Effector memory CD4-positive, alpha-beta T cell (primary cell): ENCODE results near the gene TMEM132C.

Source experiments
- DNase-seq, 3 donors: peaks; one replicate each; pipeline ENCODE4 v3.0.0-alpha.2; 2020
- H3K27ac ChIP-seq: 2 replicates; pipeline ENCODE4 v1.7.0; 2013; ENCODE audit warnings: mild to moderate bottlenecking, low read length, moderate library complexity; ENCODE audit not compliant: insufficient read depth, poor library complexity, severe bottlenecking
- H3K27me3 ChIP-seq: replicated peaks from 2 replicates; pipeline ENCODE4 v1.7.0; 2013; ENCODE audit warnings: mild to moderate bottlenecking, low read length; ENCODE audit not compliant: insufficient read depth, control insufficient read depth, poor library complexity, severe bottlenecking
- H3K36me3 ChIP-seq: 2 replicates; pipeline ENCODE4 v1.7.0; 2013; ENCODE audit warnings: mild to moderate bottlenecking, low read length, moderate library complexity; ENCODE audit not compliant: control insufficient read depth, insufficient read depth
- H3K4me1 ChIP-seq: 2 replicates; pipeline ENCODE4 v1.7.0; 2013; ENCODE audit warnings: low read length, mild to moderate bottlenecking; ENCODE audit not compliant: control insufficient read depth, insufficient read depth, poor library complexity, severe bottlenecking
- H3K4me3 ChIP-seq: 2 replicates; pipeline ENCODE4 v1.7.0; 2013; ENCODE audit warnings: low read length, low read depth, mild to moderate bottlenecking; ENCODE audit not compliant: insufficient read depth, poor library complexity, severe bottlenecking
- H3K9me3 ChIP-seq: 2 replicates; pipeline ENCODE4 v1.7.0; 2013; ENCODE audit warnings: mild to moderate bottlenecking, low read length, moderate library complexity; ENCODE audit not compliant: control insufficient read depth

TMEM132C gene

GRCh38 chr12:128509170-128509569 lies 242.2 kb downstream of the TMEM132C start:
- DNase-seq: no peak
- Histone ChIP-seq H3K27ac (no peak overlapping the region), H3K4me3 (no peak overlapping the region), H3K27me3 (no peaks in the 10 kb centered on the region), H3K4me1 (no peaks in the 10 kb centered on the region), H3K9me3 (no peaks in the 10 kb centered on the region), H3K36me3 (no peaks in the 10 kb centered on the region)

- Histone ChIP-seq H3K27ac (no peak overlapping the region), H3K4me3 (no peak overlapping the region), H3K4me1 (no peaks in the 10 kb centered on the region), H3K9me3 (no peaks in the 10 kb centered on the region), H3K36me3 (no peaks in the 10 kb centered on the region), H3K27me3 (no peaks in the 10 kb centered on the region)
- no peak for DNase-seq
Observed at GRCh38 chr12:128510511-128510910, 243.5 kb downstream of the TMEM132C start.

GRCh38 chr12:128513331-128513730 lies 246.4 kb downstream of the TMEM132C start:
- H3K36me3 ChIP-seq: no peaks in the 10 kb centered on the region

GRCh38 chr12:128513831-128514230 lies 246.9 kb downstream of the TMEM132C start:
- Histone ChIP-seq H3K4me1 (no peaks in the 10 kb centered on the region), H3K4me3 (no peak overlapping the region), H3K36me3 (no peaks in the 10 kb centered on the region), H3K9me3 (no peaks in the 10 kb centered on the region), H3K27ac (no peak overlapping the region), H3K27me3 (no peaks in the 10 kb centered on the region)
- no peak for DNase-seq

More at GRCh38 chr12:128513331-128513730, 246.4 kb downstream of the TMEM132C start:
- Histone ChIP-seq H3K4me1 (no peaks in the 10 kb centered on the region), H3K9me3 (no peaks in the 10 kb centered on the region), H3K27ac (no peak overlapping the region), H3K4me3 (no peak overlapping the region), H3K27me3 (no peaks in the 10 kb centered on the region)
- no peak for DNase-seq

GRCh38 chr12:128518644-128519043 lies 251.7 kb downstream of the TMEM132C start:
- Histone ChIP-seq H3K36me3 (no peaks in the 10 kb centered on the region), H3K4me1 (no peaks in the 10 kb centered on the region), H3K27me3 (no peaks in the 10 kb centered on the region), H3K27ac (no peak overlapping the region), H3K9me3 (no peaks in the 10 kb centered on the region), H3K4me3 (no peak overlapping the region)
- no peak for DNase-seq

- no peak overlapping the region for H3K4me3 ChIP-seq
- H3K36me3 ChIP-seq: no peaks in the 10 kb centered on the region
- H3K4me1 ChIP-seq: no peaks in the 10 kb centered on the region
- no peaks in the 10 kb centered on the region for H3K9me3 ChIP-seq
- DNase-seq: no peak
- H3K27ac ChIP-seq: no peak overlapping the region
- no peaks in the 10 kb centered on the region for H3K27me3 ChIP-seq
Observed at GRCh38 chr12:128519426-128519825, 252.5 kb downstream of the TMEM132C start.

- no peak overlapping the region for H3K4me3 ChIP-seq
- no peaks in the 10 kb centered on the region for H3K36me3 ChIP-seq
- H3K9me3 ChIP-seq: no peaks in the 10 kb centered on the region
- H3K4me1 ChIP-seq: no peaks in the 10 kb centered on the region
- no peaks in the 10 kb centered on the region for H3K27me3 ChIP-seq
- no peak overlapping the region for H3K27ac ChIP-seq
- DNase-seq: no peak
Observed at GRCh38 chr12:128521981-128522380, 255.0 kb downstream of the TMEM132C start.

GRCh38 chr12:128524439-128524838 lies 257.5 kb downstream of the TMEM132C start:
- DNase-seq: no peak
- no peak overlapping the region for H3K27ac ChIP-seq
- H3K4me1 ChIP-seq: no peaks in the 10 kb centered on the region
- H3K9me3 ChIP-seq: no peaks in the 10 kb centered on the region
- no peaks in the 10 kb centered on the region for H3K27me3 ChIP-seq
- no peaks in the 10 kb centered on the region for H3K36me3 ChIP-seq
- no peak overlapping the region for H3K4me3 ChIP-seq

- H3K27ac ChIP-seq: no peak overlapping the region
- H3K4me3 ChIP-seq: no peak overlapping the region
- no peaks in the 10 kb centered on the region for H3K36me3 ChIP-seq
- no peaks in the 10 kb centered on the region for H3K4me1 ChIP-seq
- no peak for DNase-seq
- H3K27me3 ChIP-seq: no peaks in the 10 kb centered on the region
- H3K9me3 ChIP-seq: no peaks in the 10 kb centered on the region
Observed at GRCh38 chr12:128531170-128531569, 264.2 kb downstream of the TMEM132C start.

- H3K4me1 ChIP-seq: no peaks in the 10 kb centered on the region
- H3K27ac ChIP-seq: no peak overlapping the region
- DNase-seq: no peak
- no peaks in the 10 kb centered on the region for H3K36me3 ChIP-seq
- H3K9me3 ChIP-seq: no peaks in the 10 kb centered on the region
- no peaks in the 10 kb centered on the region for H3K27me3 ChIP-seq
- H3K4me3 ChIP-seq: no peak overlapping the region
Observed at GRCh38 chr12:128534906-128535305, 267.9 kb downstream of the TMEM132C start.

- Histone ChIP-seq H3K4me1 (no peaks in the 10 kb centered on the region), H3K9me3 (no peaks in the 10 kb centered on the region), H3K27me3 (no peaks in the 10 kb centered on the region), H3K27ac (no peak overlapping the region), H3K36me3 (no peaks in the 10 kb centered on the region), H3K4me3 (no peak overlapping the region)
- DNase-seq: no peak
Observed at GRCh38 chr12:128536810-128537209, 269.8 kb downstream of the TMEM132C start.
